Measurements from ENCODE around the gene MAMDC2. TPM values are rescaled to one million over a fixed set of nuclear protein-coding genes. Genes with fewer than 3 reads are reported as not detected.

The MAMDC2 gene
- total RNA-seq, 3 donors from 2014 or later (not counting 1 experiment from before 2014, with no cell fraction given) = 0.10 to 0.32 TPM; not detected in 1

GRCh38 chr9:70010015-70010414, 33.6 kb upstream of the MAMDC2 start:
- no peaks in the 10 kb centered on the region for H3K36me3 Mint-ChIP-seq
- no peak overlapping the region for H3K27ac ChIP-seq (ENCODE audit: low read length)
- 71% methylated on average over 3 of the region's 3 CpGs for WGBS (ENCODE audit: insufficient coverage)
- intact Hi-C loops (cut with micrococcal nuclease) = no loop called here
- DNase-seq = no peak
- H3K4me1 Mint-ChIP-seq = no peaks in the 10 kb centered on the region
- no peak for TF ChIP-seq CTCF (IDR thresholded peaks at IDR 0.05)
- no peak overlapping the region for H3K4me3 Mint-ChIP-seq
- H3K4me1 ChIP-seq (ENCODE audit: control insufficient read depth, insufficient read depth, low read length) = no peaks in the 10 kb centered on the region
- H3K27me3 ChIP-seq (ENCODE audit: control insufficient read depth, insufficient read depth, low read length) = no peaks in the 10 kb centered on the region
- H3K9me3 Mint-ChIP-seq = no peaks in the 10 kb centered on the region
- ATAC-seq = no peak
- no peaks in the 10 kb centered on the region for H3K9me3 ChIP-seq (ENCODE audit: control insufficient read depth, insufficient read depth, low read length)
- H3K4me3 ChIP-seq (ENCODE audit: low read length) = no peak overlapping the region
- no peaks in the 10 kb centered on the region for H3K36me3 ChIP-seq (ENCODE audit: control insufficient read depth, insufficient read depth, low read length)
- H3K27ac Mint-ChIP-seq = no peak overlapping the region
- H3K27me3 Mint-ChIP-seq (ENCODE audit: low read depth in 2 of 2) = peaks cover 9 to 27% of the 10 kb centered on the region in 2 donors

GRCh38 chr9:70011366-70011765, 32.3 kb upstream of the MAMDC2 start:
- Histone ChIP-seq H3K27ac (ENCODE audit: low read length) (no peak overlapping the region), H3K4me1 (ENCODE audit: control insufficient read depth, insufficient read depth, low read length) (no peaks in the 10 kb centered on the region), H3K36me3 (ENCODE audit: control insufficient read depth, insufficient read depth, low read length) (no peaks in the 10 kb centered on the region), H3K9me3 (ENCODE audit: control insufficient read depth, insufficient read depth, low read length) (no peaks in the 10 kb centered on the region), H3K27me3 (ENCODE audit: control insufficient read depth, insufficient read depth, low read length) (no peaks in the 10 kb centered on the region), H3K4me3 (ENCODE audit: low read length) (no peak overlapping the region)
- WGBS (ENCODE audit: insufficient coverage) = 50% methylated on average over 1 of the region's 1 CpG
- Mint-ChIP-seq H3K27ac (no peak overlapping the region), H3K27me3 (ENCODE audit: low read depth in 2 of 2) (peaks cover 6 to 18% of the 10 kb centered on the region in 2 donors), H3K4me3 (no peak overlapping the region), H3K36me3 (no peaks in the 10 kb centered on the region), H3K9me3 (no peaks in the 10 kb centered on the region), H3K4me1 (no peaks in the 10 kb centered on the region)
- intact Hi-C loops (cut with micrococcal nuclease) = no loop called here
- no peak for TF ChIP-seq CTCF (IDR thresholded peaks at IDR 0.05)
- ATAC-seq (no peak), DNase-seq (no peak)

GRCh38 chr9:70012569-70012968, 31.1 kb upstream of the MAMDC2 start:
- no peaks in the 10 kb centered on the region for H3K4me1 ChIP-seq (ENCODE audit: control insufficient read depth, insufficient read depth, low read length)
- WGBS (ENCODE audit: insufficient coverage) = no CpG with 5 or more reads among the region's 1 CpG
- Mint-ChIP-seq H3K27me3 (ENCODE audit: low read depth in 2 of 2) (peaks cover 6 to 11% of the 10 kb centered on the region in 2 donors), H3K27ac (no peak overlapping the region), H3K4me1 (no peaks in the 10 kb centered on the region), H3K36me3 (no peaks in the 10 kb centered on the region), H3K4me3 (no peak overlapping the region), H3K9me3 (no peaks in the 10 kb centered on the region)
- H3K9me3 ChIP-seq (ENCODE audit: control insufficient read depth, insufficient read depth, low read length) = no peaks in the 10 kb centered on the region
- H3K4me3 ChIP-seq (ENCODE audit: low read length) = no peak overlapping the region
- DNase-seq = no peak
- intact Hi-C loops (cut with micrococcal nuclease) = no loop called here
- H3K36me3 ChIP-seq (ENCODE audit: control insufficient read depth, insufficient read depth, low read length) = no peaks in the 10 kb centered on the region
- H3K27me3 ChIP-seq (ENCODE audit: control insufficient read depth, insufficient read depth, low read length) = no peaks in the 10 kb centered on the region
- no peak overlapping the region for H3K27ac ChIP-seq (ENCODE audit: low read length)
- TF ChIP-seq CTCF (IDR thresholded peaks at IDR 0.05) = no peak
- no peak for ATAC-seq

- H3K4me1 Mint-ChIP-seq = no peaks in the 10 kb centered on the region
- WGBS (ENCODE audit: insufficient coverage) = 50% methylated on average over 1 of the region's 2 CpGs
- no peak for TF ChIP-seq CTCF (IDR thresholded peaks at IDR 0.05)
- H3K4me3 Mint-ChIP-seq = no peak overlapping the region
- Histone ChIP-seq H3K36me3 (ENCODE audit: control insufficient read depth, insufficient read depth, low read length) (no peaks in the 10 kb centered on the region), H3K27ac (ENCODE audit: low read length) (no peak overlapping the region), H3K27me3 (ENCODE audit: control insufficient read depth, insufficient read depth, low read length) (no peaks in the 10 kb centered on the region), H3K4me3 (ENCODE audit: low read length) (no peak overlapping the region), H3K4me1 (ENCODE audit: control insufficient read depth, insufficient read depth, low read length) (no peaks in the 10 kb centered on the region), H3K9me3 (ENCODE audit: control insufficient read depth, insufficient read depth, low read length) (no peaks in the 10 kb centered on the region)
- no peak for DNase-seq
- H3K36me3 Mint-ChIP-seq = no peaks in the 10 kb centered on the region
- H3K27me3 Mint-ChIP-seq (ENCODE audit: low read depth in 2 of 2) = peaks cover 6 to 11% of the 10 kb centered on the region in 2 donors
- no peak for ATAC-seq
- no peaks in the 10 kb centered on the region for H3K9me3 Mint-ChIP-seq
- intact Hi-C loops (cut with micrococcal nuclease) = no loop called here
- H3K27ac Mint-ChIP-seq = no peak overlapping the region
These were observed 30.0 kb upstream of the MAMDC2 start for GRCh38 chr9:70013598-70014196.

Data from natural killer cell (primary cell).